Glutamatergic neuron (in vitro differentiated cells): ENCODE results near the gene LILRB2. TPM values are rescaled to one million over a fixed set of nuclear protein-coding genes. Genes with fewer than 3 reads are reported as not detected.
"Not testable (repeated sequence)": the region's sequence is repeated elsewhere in the genome, so short reads cannot be mapped to it uniquely, and the experiment has no call there.

Source experiments
- DNase-seq: peaks from one replicate; pipeline ENCODE4 v3.0.0; 2022
- H3K27ac Mint-ChIP-seq: one replicate; pipeline ENCODE4 v1.8.0; 2020; ENCODE audit warnings: mild to moderate bottlenecking, mixed read lengths, inconsistent platforms; ENCODE audit not compliant: unreplicated experiment
- H3K27me3 Mint-ChIP-seq: one replicate; pipeline ENCODE4 v1.8.0; 2020; ENCODE audit warnings: mild to moderate bottlenecking, moderate library complexity, mixed read lengths, inconsistent platforms; ENCODE audit not compliant: unreplicated experiment
- H3K36me3 Mint-ChIP-seq: one replicate; pipeline ENCODE4 v1.8.0; 2020; ENCODE audit warnings: mild to moderate bottlenecking, mixed read lengths, inconsistent platforms; ENCODE audit not compliant: unreplicated experiment
- H3K4me1 Mint-ChIP-seq: one replicate; pipeline ENCODE4 v1.8.0; 2020; ENCODE audit warnings: mild to moderate bottlenecking, low read depth, mixed read lengths, inconsistent platforms; ENCODE audit not compliant: unreplicated experiment
- H3K4me3 Mint-ChIP-seq: one replicate; pipeline ENCODE4 v1.8.0; 2020; ENCODE audit warnings: mild to moderate bottlenecking, mixed read lengths, inconsistent platforms; ENCODE audit not compliant: unreplicated experiment
- H3K9me3 Mint-ChIP-seq: one replicate; pipeline ENCODE4 v1.8.0; 2020; ENCODE audit warnings: mild to moderate bottlenecking, moderate library complexity, mixed read lengths, inconsistent platforms; ENCODE audit not compliant: unreplicated experiment
- total RNA-seq: library from RNA; stranded (reverse); fragmentation: NEBNext Ultra II Directional; extraction: Animal tissue kit (Norgen Biotek cat#: 25700); gene quantifications from one replicate; pipeline ENCODE4 v1.2.1, GENCODE V29; 2021; ENCODE audit not compliant: unreplicated experiment
- TF ChIP-seq, protein P1 (sequence below): fragments of 200-600 bp; sonication (generic); IDR thresholded peaks from one replicate; pipeline ENCODE4 v1.5.0; 2021; ENCODE audit not compliant: partially characterized antibody, unreplicated experiment

LILRB2 gene
- total RNA-seq, 1 donor from 2014 or later = 0.54 TPM

DNA sequence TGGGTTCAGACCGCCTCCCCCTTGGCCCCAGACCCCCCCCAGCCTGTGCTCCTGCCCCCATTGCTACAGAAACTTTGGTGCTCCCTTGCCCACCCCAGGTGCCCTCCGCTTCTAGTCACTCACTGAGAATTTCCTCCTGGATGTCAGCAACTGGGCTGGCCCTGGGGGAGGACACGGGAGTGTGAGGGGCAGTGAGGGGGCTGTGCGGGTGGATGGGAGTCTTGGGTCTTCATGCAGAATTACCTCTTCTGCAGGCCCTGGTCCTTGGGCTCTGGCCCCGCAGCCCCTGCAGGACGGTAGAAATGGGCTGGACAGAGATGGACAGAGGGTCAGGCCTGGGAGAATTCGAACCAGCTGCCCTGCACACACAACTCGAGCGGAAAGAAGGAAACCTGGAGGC is 28.7 kb downstream of the LILRB2 start:
- Mint-ChIP-seq H3K4me3 (no peak overlapping the region), H3K36me3 (no peaks in the 10 kb centered on the region), H3K27ac (no peak overlapping the region), H3K9me3 (peaks cover 5% of the 10 kb centered on the region), H3K4me1 (peaks cover 14% of the 10 kb centered on the region), H3K27me3 (peaks cover 9% of the 10 kb centered on the region)
- DNase-seq = no peak
- TF ChIP-seq, protein P1, sequence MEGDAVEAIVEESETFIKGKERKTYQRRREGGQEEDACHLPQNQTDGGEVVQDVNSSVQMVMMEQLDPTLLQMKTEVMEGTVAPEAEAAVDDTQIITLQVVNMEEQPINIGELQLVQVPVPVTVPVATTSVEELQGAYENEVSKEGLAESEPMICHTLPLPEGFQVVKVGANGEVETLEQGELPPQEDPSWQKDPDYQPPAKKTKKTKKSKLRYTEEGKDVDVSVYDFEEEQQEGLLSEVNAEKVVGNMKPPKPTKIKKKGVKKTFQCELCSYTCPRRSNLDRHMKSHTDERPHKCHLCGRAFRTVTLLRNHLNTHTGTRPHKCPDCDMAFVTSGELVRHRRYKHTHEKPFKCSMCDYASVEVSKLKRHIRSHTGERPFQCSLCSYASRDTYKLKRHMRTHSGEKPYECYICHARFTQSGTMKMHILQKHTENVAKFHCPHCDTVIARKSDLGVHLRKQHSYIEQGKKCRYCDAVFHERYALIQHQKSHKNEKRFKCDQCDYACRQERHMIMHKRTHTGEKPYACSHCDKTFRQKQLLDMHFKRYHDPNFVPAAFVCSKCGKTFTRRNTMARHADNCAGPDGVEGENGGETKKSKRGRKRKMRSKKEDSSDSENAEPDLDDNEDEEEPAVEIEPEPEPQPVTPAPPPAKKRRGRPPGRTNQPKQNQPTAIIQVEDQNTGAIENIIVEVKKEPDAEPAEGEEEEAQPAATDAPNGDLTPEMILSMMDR = no peak

DNA sequence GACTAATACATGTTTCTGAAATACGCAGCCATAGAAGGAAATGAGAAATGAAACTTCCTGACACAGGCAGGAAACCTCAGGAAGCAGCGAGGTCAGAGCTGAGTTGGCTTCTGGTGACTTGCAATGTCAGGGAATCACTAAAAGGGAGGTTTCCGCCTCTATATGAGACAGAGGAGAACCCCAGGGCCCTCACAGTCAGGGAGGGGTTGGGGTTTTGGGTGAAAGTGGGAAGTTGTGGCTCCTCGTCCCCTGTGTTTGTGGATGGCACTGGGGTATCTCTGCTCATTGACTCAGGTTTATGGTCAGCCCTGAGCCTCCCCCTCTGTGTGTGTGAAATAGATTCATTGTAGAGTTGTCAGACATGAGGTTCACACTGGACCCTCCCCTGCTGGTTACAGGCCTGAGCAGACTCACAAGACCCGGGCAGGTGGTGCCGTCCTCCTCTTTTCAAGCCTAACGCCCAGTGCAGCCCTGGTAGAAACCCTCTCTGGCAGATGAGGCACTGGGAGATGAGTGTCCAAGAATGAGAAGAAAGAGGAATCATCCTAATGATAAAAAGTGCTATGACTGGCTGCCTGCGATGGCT is 32.8 kb downstream of the LILRB2 start:
- no peaks in the 10 kb centered on the region for H3K9me3 Mint-ChIP-seq
- TF ChIP-seq, protein P1 = no peak
- DNase-seq = no peak
- no peak overlapping the region for H3K27ac Mint-ChIP-seq
- H3K27me3 Mint-ChIP-seq = peaks cover 10% of the 10 kb centered on the region
- H3K4me3 Mint-ChIP-seq = no peak overlapping the region
- H3K36me3 Mint-ChIP-seq = no peaks in the 10 kb centered on the region
- peaks cover 14% of the 10 kb centered on the region for H3K4me1 Mint-ChIP-seq

DNA sequence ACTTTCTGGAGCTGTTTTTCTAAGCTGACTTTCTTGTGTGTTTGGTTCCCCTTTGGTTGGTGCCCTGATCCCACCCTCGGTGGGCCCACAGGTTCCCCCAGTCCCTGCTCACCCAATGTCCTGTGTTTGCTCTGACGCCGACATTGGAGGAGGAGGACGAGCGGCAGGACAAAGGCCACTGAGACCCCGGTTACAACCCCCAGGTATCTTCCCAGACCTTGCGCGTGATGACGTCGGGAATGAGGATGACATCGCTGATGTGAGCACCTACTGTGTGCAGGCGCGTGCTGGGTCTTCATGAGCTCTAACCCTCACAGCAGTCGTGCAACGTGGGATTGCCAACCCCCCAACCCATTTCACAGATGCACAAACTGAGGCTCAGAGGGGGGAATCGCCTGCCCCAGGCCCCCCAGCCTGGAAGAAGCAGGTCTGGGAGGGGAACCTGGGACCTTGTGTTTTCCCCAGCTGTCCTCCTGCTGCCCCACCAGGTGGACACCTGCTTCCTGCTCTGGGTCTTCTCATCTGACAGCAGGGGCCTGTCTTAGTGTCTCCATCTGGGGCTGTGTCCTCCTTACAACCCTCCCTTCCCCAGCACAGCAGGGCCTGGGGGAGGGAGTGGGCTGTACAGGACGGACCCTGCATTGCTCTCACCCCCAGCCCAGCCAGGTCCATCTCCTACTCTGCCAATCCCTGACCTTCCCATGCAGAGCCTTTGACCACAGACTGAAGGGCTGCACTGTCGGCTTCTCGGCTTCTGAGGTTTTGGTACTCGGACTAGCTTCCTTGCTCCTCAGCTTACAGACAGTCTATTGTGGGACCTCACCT is 33.6 kb downstream of the LILRB2 start:
- Mint-ChIP-seq H3K27ac (no peak overlapping the region), H3K4me1 (peaks cover 9% of the 10 kb centered on the region)
- DNase-seq = no peak

DNA sequence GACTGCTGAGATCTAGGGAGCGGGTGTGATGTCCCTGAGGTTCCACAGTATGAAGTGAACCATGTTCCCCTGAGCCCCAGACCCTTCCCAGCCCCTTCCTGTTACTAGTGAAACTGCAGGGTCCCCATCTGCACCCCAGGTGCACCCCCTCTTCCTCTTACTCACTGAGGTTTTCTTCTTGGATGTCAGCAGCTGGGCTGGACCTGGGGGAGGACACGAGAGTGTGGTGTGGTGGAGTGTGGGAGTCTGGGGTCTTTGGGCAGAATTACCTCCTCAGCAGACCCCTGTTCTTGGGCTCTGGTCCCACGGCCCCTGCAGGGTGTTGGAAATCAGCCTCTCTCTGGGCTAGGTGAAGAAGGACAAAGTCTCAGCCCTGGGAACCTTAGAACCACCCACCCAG is 35.0 kb downstream of the LILRB2 start:
- no peaks in the 10 kb centered on the region for H3K36me3 Mint-ChIP-seq
- H3K27ac Mint-ChIP-seq = no peak overlapping the region
- peaks cover 9% of the 10 kb centered on the region for H3K4me1 Mint-ChIP-seq
- no peaks in the 10 kb centered on the region for H3K9me3 Mint-ChIP-seq
- DNase-seq = no peak
- no peak overlapping the region for H3K4me3 Mint-ChIP-seq
- TF ChIP-seq, protein P1 = no peak
- peaks cover 6% of the 10 kb centered on the region for H3K27me3 Mint-ChIP-seq

More for the DNA sequence above, 33.6 kb downstream of the LILRB2 start:
- TF ChIP-seq, protein P1 = no peak
- Mint-ChIP-seq H3K9me3 (no peaks in the 10 kb centered on the region), H3K27me3 (peaks cover 6% of the 10 kb centered on the region), H3K4me3 (no peak overlapping the region), H3K36me3 (no peaks in the 10 kb centered on the region)

DNA sequence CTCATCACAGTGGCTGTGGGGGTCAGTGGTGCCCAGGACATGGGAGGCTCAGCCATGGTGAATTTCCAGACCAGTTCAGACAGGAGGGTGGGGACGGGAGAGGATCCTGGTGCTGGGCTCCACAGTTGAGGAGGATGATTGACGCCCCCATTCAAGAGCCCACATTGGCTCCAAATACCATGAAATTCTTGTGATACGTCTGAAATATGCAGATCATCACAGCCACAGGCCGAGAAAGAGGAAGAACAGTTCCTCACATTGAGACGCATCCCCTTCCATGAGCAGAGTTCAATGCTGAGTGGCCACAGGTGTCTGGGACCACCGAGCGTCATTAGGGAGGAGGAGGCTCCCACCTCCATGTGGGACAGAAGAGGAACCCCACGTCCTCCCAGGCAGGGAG is 37.1 kb downstream of the LILRB2 start:
- H3K9me3 Mint-ChIP-seq, H3K4me3 Mint-ChIP-seq: not testable (repeated sequence)

DNA sequence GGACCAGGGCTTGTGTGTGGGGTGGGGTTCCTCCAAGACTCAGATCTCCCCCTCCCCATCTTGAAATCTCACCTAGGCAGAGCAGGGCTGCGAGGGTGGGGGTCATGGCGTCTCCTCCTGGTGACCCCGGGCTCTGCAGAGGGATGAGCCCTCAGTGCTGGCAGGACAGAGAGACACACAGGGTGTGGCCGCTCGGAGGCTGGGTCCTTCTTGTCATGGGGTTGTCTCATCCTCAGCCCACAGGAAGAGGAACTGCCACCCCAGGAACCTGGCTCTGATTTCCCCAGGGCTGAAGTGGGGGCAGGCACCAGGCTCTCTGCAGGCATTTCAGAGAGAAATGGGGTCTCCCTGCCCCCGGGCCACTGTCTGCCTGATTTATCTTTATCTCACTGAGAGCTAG is 38.3 kb downstream of the LILRB2 start, which contains the start of gene LILRA6:
Gene LILRA6, minus strand, starts transcription at position 145 of the 400 bp plus-strand sequence.
- H3K27me3 Mint-ChIP-seq, H3K9me3 Mint-ChIP-seq, H3K4me1 Mint-ChIP-seq, H3K36me3 Mint-ChIP-seq, DNase-seq, H3K27ac Mint-ChIP-seq, H3K4me3 Mint-ChIP-seq: not testable (repeated sequence)

More for the DNA sequence above, 37.1 kb downstream of the LILRB2 start:
- not testable (repeated sequence) for DNase-seq, H3K4me1 Mint-ChIP-seq, H3K36me3 Mint-ChIP-seq, H3K27ac Mint-ChIP-seq, H3K27me3 Mint-ChIP-seq

DNA sequence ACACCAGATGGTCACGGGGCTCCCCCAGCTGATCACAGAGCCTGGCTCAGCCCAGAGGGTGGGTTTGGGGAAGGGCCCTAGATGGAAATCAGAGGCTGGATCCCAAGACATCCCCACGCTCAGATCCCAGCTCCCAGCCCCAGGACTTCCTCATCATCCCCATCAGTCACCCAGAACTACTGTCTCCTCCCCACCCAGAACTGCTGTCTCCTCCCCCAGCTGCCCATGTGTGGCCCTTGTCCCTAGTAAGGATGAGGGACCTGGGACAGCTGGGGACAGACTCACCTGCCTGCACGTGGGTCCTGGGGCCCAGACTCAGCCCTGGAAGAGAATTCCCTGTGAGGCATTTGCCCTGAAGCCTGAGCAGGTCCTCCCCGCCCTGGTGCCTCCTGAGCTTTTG is 38.7 kb downstream of the LILRB2 start:
- not testable (repeated sequence) for H3K9me3 Mint-ChIP-seq, H3K27ac Mint-ChIP-seq, H3K36me3 Mint-ChIP-seq, DNase-seq, H3K4me3 Mint-ChIP-seq, H3K27me3 Mint-ChIP-seq, H3K4me1 Mint-ChIP-seq
